Fibroblast of peridontal ligament (primary cell): ENCODE data around the gene TIGIT.

Experiments
- DNase-seq: peaks from one replicate; pipeline ENCODE4 v3.0.0-alpha.2; 2010; ENCODE audit errors: extremely low read depth

The TIGIT gene

GRCh38 chr3:114351123-114351821, 57.4 kb downstream of the TIGIT start:
- no peak for DNase-seq

- DNase-seq = no peak
Measured at GRCh38 chr3:114351822-114352145, 58.0 kb downstream of the TIGIT start.

GRCh38 chr3:114355653-114356052, 61.8 kb downstream of the TIGIT start:
- DNase-seq = no peak

- DNase-seq = no peak
Measured at GRCh38 chr3:114356066-114356465, 62.2 kb downstream of the TIGIT start.

GRCh38 chr3:114356525-114356924, 62.7 kb downstream of the TIGIT start:
- DNase-seq = no peak
